GM12875 (cell line): ENCODE measurements around the gene DBNDD2.

Experiments
- H3K4me3 ChIP-seq: one replicate; pipeline ENCODE4 v1.5.1; 2011; ENCODE audit warnings: low read depth, low read length, control low read depth
- TF ChIP-seq, protein P1 (sequence below): IDR thresholded peaks from 2 replicates; pipeline ENCODE4 v1.5.1; 2011; ENCODE audit warnings: low read depth, mild to moderate bottlenecking, control low read depth, inconsistent platforms, low read length, moderate library complexity, borderline replicate concordance; ENCODE audit not compliant: insufficient read depth

DBNDD2 gene

DNA sequence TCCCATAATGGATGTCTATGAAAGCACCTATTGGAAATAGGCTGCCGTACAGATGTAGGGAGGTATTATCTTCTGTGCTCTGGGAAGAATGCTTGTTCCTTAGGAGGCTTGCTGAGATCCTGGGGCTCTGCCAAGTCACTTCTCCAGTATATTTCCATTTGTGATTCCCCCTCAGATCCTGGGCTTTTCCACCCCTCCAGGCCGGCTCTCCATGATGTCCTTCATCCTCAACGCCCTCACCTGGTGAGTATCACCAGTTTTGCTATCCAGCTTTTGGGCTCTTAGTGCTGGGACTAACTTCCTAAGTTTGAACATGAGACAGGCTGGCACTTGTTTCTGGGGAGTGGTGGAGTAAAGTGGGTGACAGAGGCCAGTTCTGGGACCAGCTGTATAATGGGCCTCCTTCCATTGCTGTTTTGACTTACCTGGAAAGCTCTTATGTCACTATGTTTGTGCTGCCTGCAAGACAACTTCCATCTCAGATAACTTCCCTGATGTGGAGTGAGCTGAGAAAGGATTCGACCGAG is 42.6 kb upstream of the DBNDD2 start:
- no peak overlapping the region for H3K4me3 ChIP-seq
- TF ChIP-seq, protein P1, sequence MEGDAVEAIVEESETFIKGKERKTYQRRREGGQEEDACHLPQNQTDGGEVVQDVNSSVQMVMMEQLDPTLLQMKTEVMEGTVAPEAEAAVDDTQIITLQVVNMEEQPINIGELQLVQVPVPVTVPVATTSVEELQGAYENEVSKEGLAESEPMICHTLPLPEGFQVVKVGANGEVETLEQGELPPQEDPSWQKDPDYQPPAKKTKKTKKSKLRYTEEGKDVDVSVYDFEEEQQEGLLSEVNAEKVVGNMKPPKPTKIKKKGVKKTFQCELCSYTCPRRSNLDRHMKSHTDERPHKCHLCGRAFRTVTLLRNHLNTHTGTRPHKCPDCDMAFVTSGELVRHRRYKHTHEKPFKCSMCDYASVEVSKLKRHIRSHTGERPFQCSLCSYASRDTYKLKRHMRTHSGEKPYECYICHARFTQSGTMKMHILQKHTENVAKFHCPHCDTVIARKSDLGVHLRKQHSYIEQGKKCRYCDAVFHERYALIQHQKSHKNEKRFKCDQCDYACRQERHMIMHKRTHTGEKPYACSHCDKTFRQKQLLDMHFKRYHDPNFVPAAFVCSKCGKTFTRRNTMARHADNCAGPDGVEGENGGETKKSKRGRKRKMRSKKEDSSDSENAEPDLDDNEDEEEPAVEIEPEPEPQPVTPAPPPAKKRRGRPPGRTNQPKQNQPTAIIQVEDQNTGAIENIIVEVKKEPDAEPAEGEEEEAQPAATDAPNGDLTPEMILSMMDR: no peak

DNA sequence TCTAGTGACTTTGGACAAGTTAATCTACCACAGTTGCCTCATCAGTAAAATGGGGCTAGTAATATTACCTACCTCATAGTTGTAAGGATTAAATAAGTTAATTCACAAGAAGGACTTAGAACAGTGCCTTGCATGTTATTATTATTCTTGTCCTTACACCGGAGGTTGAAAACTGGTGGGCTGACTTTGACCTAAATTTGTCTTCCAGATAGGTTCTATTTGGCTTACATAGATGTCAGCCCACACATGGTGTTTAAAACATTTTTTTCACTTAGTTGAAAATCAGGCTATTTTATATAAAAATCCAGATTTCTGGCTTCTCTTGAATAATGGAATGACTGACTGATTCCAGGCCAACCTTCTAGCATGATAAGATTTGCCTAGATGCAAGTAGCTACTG is 41.9 kb upstream of the DBNDD2 start:
- TF ChIP-seq, protein P1: no peak
- no peak overlapping the region for H3K4me3 ChIP-seq

DNA sequence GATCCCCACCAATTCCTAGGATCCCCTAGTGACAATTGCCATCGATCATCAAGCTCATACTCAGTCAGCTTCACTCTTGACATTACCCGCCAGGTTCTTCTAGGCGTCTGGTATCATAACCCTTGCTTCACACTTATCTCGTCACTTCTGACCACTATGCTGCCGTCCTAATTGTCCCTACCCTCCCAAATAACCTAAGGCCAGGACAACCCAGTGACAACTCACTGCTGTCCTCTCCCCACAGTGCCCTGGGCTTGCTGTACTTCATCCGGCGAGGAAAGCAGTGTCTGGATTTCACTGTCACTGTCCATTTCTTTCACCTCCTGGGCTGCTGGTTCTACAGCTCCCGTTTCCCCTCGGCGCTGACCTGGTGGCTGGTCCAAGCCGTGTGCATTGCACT is 41.5 kb upstream of the DBNDD2 start:
- no peak overlapping the region for H3K4me3 ChIP-seq
- TF ChIP-seq, protein P1: no peak

DNA sequence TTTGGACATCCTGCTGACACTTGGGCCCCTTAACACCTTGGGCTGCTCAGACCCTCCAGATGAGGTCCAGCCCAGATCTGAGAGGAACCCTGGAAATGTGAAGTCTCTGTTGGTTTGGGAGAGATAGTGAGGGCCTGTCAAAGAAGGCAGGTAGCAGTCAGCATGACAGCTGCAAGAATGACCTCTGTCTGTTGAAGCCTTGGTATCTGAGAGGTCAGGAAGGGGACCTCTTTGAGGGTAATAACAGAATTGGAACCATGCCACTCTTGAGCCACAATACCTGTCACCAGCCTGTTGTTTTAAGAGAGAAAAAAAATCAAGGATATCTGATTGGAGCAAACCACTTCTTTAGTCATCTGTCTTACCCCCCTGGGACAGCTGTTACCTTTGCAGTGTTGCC is 41.0 kb upstream of the DBNDD2 start:
- TF ChIP-seq, protein P1: no peak
- no peak overlapping the region for H3K4me3 ChIP-seq

DNA sequence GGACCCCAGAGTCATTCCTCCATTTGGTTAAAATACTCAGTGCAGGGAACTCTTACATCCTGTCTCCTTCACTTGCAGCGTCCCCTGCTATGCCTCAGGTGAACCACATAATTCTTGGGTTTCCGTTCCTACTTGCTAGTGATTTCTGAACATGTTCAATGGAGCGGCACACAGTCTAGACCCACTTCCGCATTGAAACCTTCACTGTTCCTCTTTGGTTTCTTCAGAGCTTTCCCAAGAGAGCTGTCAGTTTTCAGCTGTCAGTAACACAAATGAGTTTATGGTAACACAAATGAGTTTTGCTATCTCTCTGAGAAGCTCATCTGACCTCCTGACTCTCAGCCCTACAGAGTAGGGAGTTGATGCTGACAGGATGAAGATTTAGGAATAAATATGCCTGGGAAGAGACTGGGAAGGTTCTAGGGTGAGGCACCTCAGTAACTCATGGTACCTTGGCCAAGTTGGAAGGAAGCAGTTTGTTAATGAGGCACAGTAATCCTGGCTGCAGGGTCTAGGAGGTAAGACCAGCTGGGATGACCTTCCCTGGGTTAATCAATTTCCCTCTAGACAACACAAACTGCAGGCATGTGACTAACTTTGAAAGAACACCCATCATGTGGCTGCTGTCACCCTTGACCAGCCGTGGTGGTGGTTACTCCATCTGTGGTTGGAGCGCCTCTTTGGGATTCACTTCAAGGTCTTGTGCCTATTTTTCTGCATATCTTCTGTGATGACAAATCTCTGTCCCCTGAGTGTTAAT is 39.7 kb upstream of the DBNDD2 start:
- no peak overlapping the region for H3K4me3 ChIP-seq

DNA sequence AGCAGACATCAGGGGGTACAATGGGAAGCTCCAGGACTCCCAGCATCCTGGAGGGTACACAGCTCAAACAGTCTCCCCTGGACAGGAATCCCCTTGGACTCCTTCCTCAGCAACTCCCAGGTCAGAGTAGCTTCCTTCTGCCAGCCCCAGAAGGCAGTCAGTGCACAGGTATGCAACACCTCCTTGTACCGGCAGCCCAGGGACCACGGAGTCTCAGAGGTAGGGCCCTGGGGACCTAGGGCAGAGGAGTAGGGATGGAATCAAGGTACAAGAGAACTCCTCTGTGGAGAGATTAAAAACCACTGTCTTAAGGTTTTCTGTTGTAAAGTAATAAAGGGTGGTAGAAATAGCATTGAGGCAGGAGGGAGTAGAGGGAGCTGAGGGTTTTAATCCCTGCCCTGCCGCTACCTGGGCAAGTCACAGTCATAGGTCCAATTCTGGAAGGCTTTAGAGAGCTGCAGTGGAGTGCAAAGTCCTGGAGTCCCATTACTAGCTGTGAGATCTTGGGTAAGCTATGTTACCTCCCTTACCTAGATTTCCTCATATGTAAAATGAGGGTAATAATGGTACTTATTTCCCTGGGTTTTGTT is 37.4 kb upstream of the DBNDD2 start:
- no peak overlapping the region for H3K4me3 ChIP-seq
- TF ChIP-seq, protein P1: no peak

More for the DNA sequence above, 39.7 kb upstream of the DBNDD2 start:
- TF ChIP-seq, protein P1: no peak

DNA sequence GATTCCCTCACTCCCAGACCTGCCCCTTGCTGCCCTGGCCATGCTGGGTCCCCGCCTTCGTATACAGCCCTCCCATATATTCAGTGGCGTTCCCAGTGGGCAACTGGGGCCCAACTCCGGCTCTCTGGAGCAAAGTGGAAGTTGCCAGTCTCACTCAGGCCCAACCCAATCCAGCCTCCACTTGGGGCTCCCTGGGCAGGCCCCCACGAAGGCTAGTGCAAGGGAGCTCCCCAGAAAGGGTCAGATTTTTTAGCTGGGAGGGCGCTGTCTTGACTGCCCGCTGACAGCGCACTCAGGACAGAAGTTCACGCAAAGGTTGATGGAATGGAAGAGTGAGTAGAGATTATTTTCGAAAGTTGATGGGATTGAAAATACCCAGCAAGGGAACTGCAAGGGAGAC is 35.8 kb upstream of the DBNDD2 start:
- TF ChIP-seq, protein P1: no peak
- H3K4me3 ChIP-seq: no peak overlapping the region
